NCI-H69 (cell line): ENCODE measurements around the gene FNDC3B.
"Not testable (repeated sequence)": the region's sequence is repeated elsewhere in the genome, so short reads cannot be mapped to it uniquely, and the experiment has no call there.

Source experiments
- DNase-seq: peaks from one replicate; lab custom pipeline; 2025; lab: John Stamatoyannopoulos, UW

The FNDC3B gene

GRCh38 chr3:172093581-172094443 lies 54.4 kb downstream of the FNDC3B start:
- not testable (repeated sequence) for DNase-seq

- DNase-seq = peak; percentile 20
Observed at GRCh38 chr3:172094621-172095557, 55.5 kb downstream of the FNDC3B start.

GRCh38 chr3:172096881-172097420 lies 57.6 kb downstream of the FNDC3B start:
- peak; percentile 95 for DNase-seq

GRCh38 chr3:172097585-172097984 lies 58.2 kb downstream of the FNDC3B start:
- peak; percentile 17 for DNase-seq

GRCh38 chr3:172098698-172099494 lies 59.5 kb downstream of the FNDC3B start:
- DNase-seq = peak; percentile 96

GRCh38 chr3:172099495-172099808 lies 60.1 kb downstream of the FNDC3B start:
- DNase-seq = peak; percentile 76

GRCh38 chr3:172100482-172100881 lies 61.1 kb downstream of the FNDC3B start:
- DNase-seq = peak; percentile 17

GRCh38 chr3:172101107-172101506 lies 61.7 kb downstream of the FNDC3B start:
- peak; percentile 54 for DNase-seq

GRCh38 chr3:172102123-172102882 lies 62.9 kb downstream of the FNDC3B start:
- peak; percentile 84 for DNase-seq

GRCh38 chr3:172102883-172103310 lies 63.5 kb downstream of the FNDC3B start:
- DNase-seq = peak; percentile 53

- peak; percentile 50 for DNase-seq
Observed at GRCh38 chr3:172103724-172104123, 64.3 kb downstream of the FNDC3B start.

GRCh38 chr3:172104471-172105072 lies 65.2 kb downstream of the FNDC3B start:
- peak; percentile 50 for DNase-seq

- DNase-seq = no peak
Observed at GRCh38 chr3:172106037-172106954, 66.9 kb downstream of the FNDC3B start.

GRCh38 chr3:172106989-172107388 lies 67.6 kb downstream of the FNDC3B start:
- no peak for DNase-seq

- no peak for DNase-seq
Observed at GRCh38 chr3:172107403-172107802, 68.0 kb downstream of the FNDC3B start.

- DNase-seq = no peak
Observed at GRCh38 chr3:172110127-172110779, 70.9 kb downstream of the FNDC3B start.

- peak; percentile 66 for DNase-seq
Observed at GRCh38 chr3:172111163-172111562, 71.8 kb downstream of the FNDC3B start.

- no peak for DNase-seq
Observed at GRCh38 chr3:172112078-172112733, 72.8 kb downstream of the FNDC3B start.
